NCI-H510A (cell line): Measurements from ENCODE around the gene F8.
"Not testable (repeated sequence)": the region's sequence is repeated elsewhere in the genome, so short reads cannot be mapped to it uniquely, and the experiment has no call there.

Experiments
- DNase-seq: peaks from one replicate; lab custom pipeline; 2025; lab: John Stamatoyannopoulos, UW

Gene F8

DNA sequence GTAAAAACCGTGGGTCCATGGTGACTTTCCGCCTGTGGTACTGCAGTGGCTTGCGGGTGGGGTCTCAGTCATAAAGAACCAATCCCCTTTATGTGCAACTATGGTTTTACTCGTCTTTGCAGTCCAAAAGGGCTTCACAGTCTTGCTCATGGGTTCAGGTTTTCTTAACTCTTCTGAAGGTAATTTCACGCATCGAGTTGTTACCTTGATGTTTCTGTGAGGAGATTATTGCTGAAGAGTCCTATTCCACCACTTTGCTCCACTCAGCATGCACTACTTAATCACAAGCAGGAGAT is 41.5 kb downstream of the F8 start:
- no peak for DNase-seq

DNA sequence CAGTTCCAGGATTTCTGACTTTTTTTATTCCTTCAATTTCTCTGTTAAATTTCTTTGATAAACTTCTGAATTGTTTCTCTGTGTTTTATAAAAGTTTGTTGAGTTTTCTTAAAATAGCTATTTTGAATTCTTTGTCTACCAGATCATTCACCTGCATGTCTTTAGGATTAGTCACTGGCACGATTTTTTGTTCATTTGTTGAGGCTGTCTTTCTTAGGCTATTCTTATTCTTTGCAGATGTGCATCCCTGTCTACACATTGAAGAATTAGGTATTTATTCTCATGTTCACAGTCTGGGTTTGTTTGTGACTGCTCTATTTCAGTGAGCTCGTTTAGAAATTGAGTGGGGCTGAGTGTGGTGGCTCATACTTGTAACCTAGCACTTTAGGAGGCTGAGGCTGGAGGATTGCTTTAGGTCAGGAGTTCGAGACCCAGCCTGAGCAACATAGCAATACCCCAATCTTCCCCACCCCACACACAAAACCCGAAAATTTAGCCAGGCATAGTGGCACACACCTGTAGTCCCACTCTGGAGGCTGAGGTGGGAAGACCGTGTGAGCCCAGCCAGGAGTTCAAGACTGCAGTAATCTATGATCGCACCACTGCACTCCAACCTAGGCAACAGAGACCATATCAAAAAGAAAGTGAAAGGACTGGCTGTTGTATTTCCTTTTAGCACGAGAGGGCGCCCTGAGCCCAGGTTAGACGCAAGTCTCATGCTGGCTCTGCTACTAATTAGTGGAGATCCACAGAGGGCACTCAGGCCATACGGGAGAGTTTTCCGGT is 42.0 kb downstream of the F8 start:
- no peak for DNase-seq

DNA sequence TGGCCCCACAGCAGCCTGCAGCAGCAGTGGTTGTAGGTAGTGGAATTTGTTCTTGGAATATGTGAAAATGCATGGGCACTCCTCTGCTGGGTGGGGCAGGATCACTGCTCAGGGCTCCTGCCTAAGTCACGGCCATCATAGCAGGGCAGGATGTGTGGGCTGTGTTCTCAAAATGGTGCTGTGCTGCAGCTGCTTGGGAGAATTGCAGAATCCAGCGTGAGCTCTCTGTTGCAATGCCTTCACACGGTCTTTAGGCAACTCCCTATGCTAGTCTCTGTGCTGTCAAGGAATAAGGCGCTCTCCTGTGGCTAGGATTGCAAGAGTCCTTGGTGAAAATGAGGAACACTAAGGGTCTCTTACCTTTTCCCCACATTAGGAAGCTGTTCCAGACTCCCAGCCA is 42.9 kb downstream of the F8 start:
- no peak for DNase-seq

DNA sequence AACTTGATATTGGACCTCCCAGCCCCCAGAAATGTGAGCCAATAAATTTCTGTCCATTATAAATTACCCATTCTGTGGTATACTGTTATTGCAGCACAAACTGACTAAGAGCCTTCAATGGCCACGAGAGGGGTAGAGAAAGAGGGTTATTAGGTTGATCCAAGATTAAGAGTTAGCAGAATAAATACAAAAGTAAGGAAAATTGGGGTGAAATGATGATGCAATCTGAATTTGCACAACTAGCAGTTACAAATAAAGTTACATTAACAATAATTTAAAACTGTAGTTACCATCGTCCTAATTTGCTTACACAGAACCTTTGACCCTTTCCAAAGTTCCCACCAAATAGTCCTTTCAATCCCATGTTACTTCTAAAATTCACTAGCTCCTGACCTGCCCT is 54.2 kb downstream of the F8 start:
- DNase-seq, result no peak

DNA sequence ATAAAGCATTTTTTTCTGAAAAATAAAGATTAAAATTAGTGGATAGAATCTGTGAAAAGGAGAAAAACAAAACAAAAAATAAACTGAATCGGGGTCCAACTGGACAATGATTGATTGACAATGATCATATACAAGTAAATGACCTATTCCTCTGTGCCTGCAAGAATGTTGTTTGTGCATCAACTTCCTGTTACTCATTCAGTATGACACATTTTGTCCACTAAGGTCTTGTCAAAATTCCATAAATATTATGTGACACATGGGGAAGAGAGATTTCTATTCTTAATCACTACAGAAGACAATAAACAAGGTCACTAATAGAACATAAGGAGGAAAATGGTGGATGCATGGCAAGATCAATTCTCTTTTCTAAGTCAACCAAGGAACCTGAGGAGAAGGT is 54.9 kb downstream of the F8 start:
- no peak for DNase-seq

DNA sequence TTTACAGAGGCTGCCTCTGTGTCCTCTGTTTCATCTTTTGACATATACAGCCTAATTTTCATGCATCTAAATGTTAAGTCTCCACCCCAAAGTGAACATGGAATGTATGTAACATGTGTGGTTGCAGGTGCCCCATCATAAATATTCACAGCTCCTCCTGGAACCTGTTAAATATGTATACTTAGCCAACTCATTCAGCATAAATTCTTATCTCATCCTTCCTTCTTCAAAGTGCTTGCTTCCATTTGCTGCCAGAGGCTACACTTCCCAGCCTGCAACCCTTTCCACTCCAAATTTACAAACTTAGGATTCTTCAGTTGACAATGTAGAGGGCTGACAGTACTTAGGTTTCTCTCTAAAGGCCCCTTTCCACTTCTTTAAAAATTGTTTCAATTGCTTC is 60.6 kb downstream of the F8 start:
- no peak for DNase-seq

DNA sequence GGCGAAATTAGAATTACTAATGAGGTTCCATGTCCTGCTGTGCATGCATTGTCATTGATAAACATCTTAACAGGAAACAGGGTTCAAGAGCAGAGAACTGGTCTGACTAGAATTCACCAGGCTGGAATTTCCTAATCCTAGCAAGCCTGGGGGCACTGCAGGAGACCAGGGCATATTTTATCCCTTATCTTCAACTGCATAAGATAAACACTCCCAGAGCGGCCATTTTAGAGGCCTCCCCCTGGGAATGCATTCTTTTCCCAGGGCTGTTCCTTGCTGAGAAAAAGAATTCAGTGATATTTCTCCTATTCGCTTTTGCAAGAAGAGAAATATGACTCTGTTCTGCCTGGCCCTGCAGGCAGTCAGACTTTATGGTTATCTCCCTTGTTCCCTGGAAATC is 66.7 kb downstream of the F8 start:
- DNase-seq, result not testable (repeated sequence)

DNA sequence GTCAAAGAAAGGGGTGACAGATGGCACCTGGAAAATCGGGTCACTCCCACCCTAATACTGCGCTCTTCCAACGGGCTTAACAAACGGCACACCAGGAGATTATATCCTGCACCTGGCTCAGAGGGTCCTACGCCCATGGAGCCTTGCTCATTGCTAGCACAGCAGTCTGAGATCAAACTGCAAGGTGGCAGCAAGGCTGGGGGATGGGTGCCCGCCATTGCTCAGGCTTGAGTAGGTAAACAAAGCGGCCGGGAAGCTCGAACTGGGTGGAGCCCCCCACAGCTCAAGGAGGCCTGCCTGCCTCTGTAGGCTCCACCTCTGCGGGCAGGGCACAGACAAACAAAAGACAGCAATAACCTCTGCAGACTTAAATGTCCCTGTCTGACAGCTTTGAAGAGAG is 83.3 kb downstream of the F8 start:
- DNase-seq, result not testable (repeated sequence)

DNA sequence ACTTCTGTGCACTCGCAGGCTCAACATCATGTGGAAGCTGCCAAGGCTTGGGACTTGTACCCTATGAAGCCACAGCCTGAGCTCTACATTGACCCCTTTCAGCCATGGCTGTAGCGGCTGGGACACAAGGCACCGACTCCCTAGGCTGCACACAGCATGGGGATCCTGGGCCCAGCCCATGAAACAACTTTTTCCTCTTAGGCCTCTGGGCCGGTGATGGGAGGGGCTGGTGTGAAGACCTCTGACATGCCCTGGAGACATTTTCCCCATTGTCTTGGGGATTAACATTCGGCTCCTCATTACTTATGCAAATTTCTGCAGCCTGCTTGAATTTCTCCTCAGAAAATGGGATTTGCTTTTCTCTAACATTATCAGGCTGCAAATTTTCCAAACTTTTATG is 97.8 kb downstream of the F8 start:
- not testable (repeated sequence) for DNase-seq

DNA sequence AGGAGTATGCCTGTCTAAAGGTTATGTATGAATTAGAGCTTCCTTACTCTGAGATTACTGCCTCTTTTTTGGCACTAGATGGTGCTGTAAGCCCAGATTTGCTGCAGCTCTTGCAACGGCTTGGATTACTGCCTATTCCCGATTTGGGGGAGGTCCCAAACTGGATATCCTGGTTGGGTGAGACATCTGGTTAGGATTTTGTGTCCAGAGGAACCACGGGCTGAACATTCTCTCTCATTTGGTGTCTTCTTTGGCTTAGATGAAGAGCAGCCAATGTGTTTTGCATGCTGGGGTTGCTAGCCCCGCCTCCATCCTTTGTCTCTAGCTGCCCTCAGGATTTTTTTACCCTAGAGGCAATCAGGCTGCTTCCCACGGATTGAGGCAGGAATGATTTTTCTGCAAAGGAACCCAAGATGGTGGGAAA is 104.5 kb downstream of the F8 start:
- no peak for DNase-seq

DNA sequence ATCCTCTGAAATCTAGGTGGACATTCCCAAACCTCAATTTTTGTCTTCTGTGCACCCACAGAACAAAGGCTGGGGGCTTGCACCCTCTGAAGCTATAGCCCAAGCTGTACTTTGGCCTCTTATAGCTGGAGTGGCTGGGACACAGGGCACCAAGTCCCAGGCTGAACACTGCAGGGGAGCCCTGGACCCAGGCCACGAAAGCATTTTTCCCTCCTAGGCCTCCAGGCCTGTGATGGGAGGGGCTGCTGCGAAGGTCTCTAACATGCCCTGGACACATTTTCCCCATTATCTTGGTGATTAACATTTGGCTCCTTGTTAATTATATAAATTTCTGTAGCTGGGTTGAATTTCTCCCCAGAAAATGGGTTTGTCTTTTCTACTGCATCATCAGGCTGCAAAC is 108.5 kb downstream of the F8 start:
- DNase-seq, result no peak

DNA sequence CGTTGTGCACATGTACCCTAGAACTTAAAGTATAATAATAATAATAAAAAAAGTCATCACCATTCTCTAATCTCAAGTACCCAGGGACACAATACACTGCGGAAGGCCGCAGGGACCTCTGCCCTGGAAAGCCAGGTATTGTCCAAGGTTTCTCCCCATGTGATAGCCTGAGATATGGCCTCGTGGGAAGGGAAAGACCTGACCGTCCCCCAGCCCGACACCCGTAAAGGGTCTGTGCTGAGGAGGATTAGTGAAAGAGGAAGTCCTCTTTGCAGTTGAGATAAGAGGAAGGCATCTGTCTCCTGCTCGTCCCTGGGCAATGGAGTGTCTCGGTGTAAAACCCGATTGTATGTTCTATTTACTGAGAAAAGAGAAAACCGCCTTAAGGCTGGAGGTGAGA is 112.0 kb downstream of the F8 start:
- DNase-seq, result not testable (repeated sequence)

DNA sequence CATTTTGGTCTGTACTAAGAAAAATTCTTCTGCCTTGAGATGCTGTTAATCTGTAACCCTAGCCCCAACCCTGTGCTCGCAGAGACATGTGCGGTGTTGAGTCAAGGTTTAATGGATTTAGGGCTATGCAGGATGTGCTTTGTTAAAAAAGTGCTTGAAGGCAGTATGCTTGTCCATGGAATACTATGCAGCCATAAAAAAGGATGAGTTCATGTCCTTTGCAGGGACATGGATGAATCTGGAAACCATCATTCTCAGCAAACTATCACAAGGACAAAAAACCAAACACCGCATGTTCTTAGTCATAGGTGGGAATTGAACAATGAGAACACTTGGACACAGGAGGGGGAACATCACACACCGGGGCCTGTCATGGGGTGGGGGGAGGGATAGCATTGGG is 112.5 kb downstream of the F8 start:
- DNase-seq, result not testable (repeated sequence)

DNA sequence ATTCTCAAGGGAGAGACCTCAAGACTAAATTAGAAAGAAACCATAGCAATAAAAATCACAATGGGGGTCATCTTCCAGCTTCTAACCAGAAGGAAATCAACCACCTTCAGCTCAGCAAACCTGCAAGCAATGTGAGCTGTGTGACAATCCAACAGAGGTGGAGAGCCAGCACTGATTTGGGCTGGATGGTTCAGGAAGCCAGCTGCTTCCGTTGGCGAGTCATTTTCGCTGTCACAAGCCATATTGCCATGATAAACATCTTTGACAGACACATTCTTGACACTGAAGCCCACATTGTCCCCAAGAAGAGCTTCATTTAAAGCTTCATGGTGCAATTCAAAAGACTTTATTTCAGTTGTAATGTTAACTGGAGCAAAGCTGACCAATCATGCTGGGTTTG is 113.7 kb downstream of the F8 start:
- no peak for DNase-seq

DNA sequence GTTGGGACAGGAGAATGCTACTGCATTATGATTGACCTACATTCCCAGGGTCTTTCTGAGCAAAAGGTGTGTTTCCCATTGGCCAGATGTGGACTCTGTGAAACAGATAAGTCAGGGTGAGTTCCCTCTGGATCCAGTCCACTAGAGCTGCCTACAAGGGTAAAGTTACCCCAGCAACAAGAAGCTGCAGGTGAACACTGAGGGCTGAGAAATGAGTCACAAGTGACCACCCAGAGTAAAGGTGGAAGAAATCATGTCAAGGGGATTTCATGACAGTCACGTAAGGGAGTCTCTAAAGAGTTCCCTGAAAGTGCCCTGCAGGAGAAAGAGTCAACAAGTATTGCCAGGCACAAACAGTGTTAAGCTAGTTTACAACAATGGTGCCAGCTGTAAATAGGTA is 120.1 kb downstream of the F8 start:
- DNase-seq, result no peak

DNA sequence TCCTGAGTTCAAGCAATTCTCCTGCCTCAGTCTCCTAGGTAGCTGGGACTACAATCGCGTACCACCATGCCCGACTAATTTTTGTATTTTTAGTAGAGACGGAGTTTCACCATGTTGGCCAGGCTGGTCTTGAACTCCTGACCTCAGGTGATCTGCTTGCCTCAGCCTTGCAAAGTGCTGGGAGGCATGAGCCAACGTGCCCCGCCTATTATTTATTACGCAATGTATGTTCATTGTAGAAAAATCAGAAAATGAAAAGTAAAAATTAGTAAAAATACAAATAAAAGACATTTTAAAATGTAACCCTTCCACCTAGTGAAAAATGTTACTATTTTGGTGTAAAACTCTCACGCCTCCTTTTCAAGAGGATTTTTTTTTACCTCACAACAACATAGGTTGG is 122.2 kb downstream of the F8 start:
- DNase-seq, result no peak

DNA sequence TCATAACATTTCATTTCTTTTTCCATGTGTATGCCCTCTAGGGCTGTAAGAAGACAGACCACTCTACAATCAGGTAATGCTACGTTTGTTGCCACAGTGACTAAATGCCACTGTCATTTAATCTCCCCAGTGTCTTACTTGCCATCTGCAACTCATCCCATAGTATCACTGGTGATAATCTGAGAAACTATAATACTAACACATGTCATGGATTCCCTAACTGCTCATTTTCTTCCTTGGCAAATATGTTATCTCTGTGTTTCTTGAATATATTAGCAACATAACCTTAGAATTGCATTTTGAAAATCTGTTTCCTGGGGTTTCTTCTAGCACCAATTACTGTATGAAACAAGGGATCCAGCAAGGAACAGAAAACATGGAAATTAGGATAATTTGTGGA is 130.2 kb downstream of the F8 start:
- no peak for DNase-seq

DNA sequence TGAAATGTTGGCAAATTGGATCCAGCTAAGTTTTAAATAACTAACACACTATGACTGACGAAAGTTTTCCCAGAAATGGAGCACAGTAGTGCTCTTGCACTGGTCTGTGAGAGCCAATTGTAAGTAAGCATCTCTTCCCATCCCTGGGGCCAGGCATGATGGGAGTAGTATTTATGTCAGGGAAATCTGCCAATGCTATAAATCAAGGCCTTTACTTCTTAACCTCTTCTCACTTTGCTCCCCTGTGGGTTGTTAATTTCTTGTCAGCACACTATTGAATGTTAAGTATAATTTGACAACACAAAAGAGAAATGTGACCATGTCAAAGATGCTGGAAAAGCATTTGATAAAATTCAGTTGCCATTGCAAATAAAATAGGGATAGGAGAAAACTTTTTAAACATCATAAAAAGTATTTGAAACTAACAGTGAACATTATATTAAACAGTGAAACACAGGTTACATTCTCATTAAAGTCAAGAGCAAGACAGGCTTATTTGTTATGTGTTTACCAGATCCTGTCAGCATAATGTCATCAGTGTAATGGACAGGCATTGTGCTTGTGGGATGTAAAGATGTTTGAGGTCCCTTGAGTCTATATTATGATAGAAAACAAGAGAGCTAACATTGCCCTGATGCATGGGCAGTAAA is 131.4 kb downstream of the F8 start:
- DNase-seq, result no peak

DNA sequence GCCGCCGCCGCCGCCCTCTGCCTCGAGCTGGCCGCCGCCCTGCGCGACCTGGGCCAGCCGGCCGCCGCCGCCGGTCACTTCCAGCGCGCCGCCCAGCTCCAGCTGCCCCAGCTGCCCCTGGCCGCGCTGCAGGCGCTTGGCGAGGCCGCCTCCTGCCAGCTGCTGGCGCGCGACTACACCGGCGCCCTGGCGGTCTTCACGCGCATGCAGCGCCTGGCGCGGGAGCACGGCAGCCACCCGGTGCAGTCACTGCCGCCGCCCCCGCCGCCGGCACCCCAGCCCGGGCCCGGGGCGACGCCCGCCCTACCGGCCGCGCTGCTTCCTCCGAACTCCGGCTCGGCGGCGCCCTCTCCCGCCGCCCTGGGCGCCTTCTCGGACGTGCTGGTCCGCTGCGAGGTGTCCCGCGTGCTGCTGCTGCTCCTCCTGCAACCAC is 135.7 kb downstream of the F8 start:
- DNase-seq, result not testable (repeated sequence)

DNA sequence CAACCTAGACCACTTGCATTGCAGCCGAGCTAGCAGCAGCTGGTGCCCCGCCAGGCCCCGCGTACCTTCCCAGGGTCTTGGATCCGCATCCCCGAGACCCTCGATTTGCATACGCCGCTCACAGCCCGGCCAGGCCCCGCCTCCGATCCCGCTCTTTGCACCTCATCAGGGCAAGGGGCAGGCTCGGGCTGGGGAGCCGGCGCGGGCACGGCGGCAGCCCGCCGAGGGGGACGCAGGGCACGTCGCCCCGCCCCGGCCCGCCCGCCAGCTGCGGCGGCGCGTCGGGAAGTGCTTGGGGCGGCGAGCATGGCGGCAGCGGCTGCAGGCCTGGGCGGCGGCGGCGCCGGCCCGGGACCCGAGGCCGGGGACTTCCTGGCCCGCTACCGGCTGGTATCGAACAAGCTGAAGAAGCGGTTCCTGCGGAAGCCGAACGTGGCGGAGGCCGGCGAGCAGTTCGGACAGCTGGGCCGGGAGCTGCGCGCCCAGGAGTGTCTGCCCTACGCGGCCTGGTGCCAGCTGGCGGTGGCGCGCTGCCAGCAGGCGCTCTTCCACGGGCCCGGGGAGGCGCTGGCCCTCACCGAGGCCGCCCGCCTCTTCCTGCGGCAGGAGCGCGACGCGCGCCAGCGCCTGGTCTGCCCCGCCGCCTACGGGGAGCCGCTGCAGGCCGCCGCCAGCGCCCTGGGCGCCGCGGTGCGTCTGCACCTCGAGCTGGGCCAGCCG is 136.3 kb downstream of the F8 start, which contains the start of gene F8A1:
Gene F8A1 (plus strand): TSS at position 287 of the 720 bp plus-strand sequence. CDS start 20 bp downstream, at position 307.
- DNase-seq, result not testable (repeated sequence)

DNA sequence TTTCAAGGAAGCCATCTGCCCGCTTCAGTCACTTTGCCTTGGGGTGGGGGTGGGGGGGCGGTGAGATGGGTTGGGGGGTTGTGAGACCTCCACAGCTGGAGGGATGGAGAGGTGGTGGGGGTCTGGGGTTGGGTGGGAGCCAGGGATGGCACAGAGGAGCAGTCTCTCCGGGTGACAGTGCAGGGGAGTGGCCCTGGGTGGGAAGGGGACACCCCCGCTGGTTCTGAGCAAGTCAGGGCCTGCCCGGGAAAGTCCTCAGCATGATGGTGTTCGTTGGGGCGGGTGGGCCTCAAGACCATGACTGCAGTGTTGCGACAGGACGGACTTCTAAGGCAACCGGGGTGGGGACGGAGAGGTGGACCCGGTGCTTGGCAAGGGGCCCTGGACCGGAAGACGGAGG is 137.0 kb downstream of the F8 start:
- not testable (repeated sequence) for DNase-seq

DNA sequence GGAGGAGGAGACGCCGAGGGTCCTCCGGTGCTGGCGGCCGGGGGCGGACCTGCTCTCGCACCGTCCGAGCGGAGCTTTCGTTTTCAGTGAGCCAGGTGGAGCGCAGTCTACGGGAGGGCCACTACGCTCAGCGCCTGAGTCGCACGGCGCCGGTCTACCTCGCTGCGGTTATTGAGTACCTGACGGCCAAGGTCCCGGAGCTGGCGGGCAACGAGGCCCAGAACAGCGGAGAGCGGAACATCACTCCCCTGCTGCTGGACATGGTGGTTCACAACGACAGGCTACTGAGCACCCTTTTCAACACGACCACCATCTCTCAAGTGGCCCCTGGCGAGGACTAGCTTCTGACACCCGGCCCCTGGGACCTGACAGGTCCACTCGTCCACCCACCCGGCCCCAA is 137.5 kb downstream of the F8 start:
- DNase-seq, result not testable (repeated sequence)

DNA sequence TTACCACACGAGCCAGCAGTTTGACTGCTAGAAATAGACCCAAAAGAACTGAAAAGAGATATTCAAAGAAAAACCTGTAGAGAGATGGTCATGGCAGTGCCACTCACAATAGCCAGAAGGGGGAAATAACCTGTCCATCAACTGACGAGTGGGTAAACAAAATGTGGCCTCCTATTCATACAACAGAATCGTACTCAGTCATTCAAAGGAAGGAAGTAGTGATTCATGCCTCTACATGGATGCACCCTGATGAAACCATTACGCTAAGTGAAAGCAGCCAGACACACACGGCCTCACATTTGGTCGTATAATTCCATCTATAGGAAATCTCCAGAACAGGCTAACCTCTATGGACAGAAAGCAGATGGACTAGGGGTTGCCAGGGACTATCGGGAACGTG is 138.5 kb downstream of the F8 start:
- not testable (repeated sequence) for DNase-seq
